Stomach smooth muscle (tissue), 2 donors: Measurements from ENCODE around the gene L3MBTL3.

Experiments used
- H3K27ac ChIP-seq: one replicate; pipeline ENCODE4 v1.7.0; 2013; ENCODE audit warnings: mild to moderate bottlenecking, low read length, inconsistent platforms
- H3K27me3 ChIP-seq, 2 donors: one replicate each; pipeline ENCODE4 v1.7.0; 2013; ENCODE audit warnings: low read length in 2 of 2; ENCODE audit not compliant: insufficient read depth in 2 of 2, control insufficient read depth in 1 of 2
- H3K36me3 ChIP-seq, 2 donors: one replicate each; pipeline ENCODE4 v1.7.0; 2013; ENCODE audit warnings: low read length in 2 of 2; ENCODE audit not compliant: control insufficient read depth in 2 of 2, insufficient read depth in 2 of 2
- H3K4me1 ChIP-seq: one replicate; pipeline ENCODE4 v1.7.0; 2013; ENCODE audit warnings: low read length; ENCODE audit not compliant: control insufficient read depth, insufficient read depth
- H3K4me3 ChIP-seq, 2 donors: one replicate each; pipeline ENCODE4 v1.7.0; 2013; ENCODE audit warnings: low read length in 2 of 2
- H3K9ac ChIP-seq, 2 donors: one replicate each; pipeline ENCODE4 v1.7.0; 2013; ENCODE audit warnings: low read length in 2 of 2, mild to moderate bottlenecking in 1 of 2
- H3K9me3 ChIP-seq, 2 donors: one replicate each; pipeline ENCODE4 v1.7.0; 2013; ENCODE audit warnings: low read length in 2 of 2; ENCODE audit not compliant: control insufficient read depth in 2 of 2
- donor health status: healthy.
- donor health status: Pancreatic carcinoma.

The L3MBTL3 gene

DNA sequence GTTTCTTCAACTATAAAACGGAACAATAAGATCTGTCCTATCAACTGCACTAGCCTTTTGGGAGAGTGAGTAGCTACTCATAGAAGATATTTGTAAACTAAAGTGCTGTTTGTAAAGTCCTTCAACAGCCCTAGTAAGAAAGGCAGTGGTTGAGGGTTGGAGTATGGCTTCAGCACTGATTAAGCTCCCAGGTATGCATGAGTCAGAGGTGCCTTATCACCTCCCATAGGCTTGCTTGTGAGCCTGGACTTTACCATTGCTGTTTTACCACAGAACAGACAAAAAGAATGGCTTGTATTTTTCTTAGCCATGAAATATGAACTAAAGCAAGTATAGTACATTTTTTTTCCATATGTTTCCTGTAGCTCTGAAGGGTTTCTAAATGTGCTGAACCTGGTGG, 160.3 kb downstream of the L3MBTL3 start:
- Histone ChIP-seq H3K4me1 (no peaks in the 10 kb centered on the region), H3K27ac (no peak overlapping the region), H3K27me3 (no peaks in the 10 kb centered on the region), H3K9me3 (no peaks in the 10 kb centered on the region), H3K4me3 (no peak overlapping the region), H3K36me3 (no peaks in the 10 kb centered on the region), H3K9ac (no peak overlapping the region)

DNA sequence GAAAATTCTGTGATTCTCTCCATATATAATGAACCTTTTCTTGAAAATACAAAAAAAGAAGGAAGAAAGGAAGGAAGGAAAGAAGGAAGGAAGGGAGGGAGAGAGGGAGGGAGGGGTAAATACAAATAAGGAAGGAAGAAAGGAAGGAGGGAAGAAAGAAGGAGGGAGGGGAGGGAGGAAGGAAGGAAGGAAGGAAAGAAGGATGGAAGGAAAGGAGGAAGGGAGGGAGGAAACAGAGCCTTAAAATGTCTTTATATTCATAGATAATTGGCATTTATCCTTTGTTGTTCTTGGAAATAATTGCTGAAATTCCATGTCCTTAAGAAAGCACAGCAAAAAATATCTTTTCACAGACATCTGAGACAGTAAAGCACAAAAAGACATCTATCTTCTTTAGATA, 164.1 kb downstream of the L3MBTL3 start:
- Histone ChIP-seq H3K4me3 (no peak overlapping the region), H3K9me3 (no peaks in the 10 kb centered on the region), H3K36me3 (no peaks in the 10 kb centered on the region), H3K4me1 (no peaks in the 10 kb centered on the region), H3K9ac (no peak overlapping the region), H3K27ac (no peak overlapping the region), H3K27me3 (no peaks in the 10 kb centered on the region)

DNA sequence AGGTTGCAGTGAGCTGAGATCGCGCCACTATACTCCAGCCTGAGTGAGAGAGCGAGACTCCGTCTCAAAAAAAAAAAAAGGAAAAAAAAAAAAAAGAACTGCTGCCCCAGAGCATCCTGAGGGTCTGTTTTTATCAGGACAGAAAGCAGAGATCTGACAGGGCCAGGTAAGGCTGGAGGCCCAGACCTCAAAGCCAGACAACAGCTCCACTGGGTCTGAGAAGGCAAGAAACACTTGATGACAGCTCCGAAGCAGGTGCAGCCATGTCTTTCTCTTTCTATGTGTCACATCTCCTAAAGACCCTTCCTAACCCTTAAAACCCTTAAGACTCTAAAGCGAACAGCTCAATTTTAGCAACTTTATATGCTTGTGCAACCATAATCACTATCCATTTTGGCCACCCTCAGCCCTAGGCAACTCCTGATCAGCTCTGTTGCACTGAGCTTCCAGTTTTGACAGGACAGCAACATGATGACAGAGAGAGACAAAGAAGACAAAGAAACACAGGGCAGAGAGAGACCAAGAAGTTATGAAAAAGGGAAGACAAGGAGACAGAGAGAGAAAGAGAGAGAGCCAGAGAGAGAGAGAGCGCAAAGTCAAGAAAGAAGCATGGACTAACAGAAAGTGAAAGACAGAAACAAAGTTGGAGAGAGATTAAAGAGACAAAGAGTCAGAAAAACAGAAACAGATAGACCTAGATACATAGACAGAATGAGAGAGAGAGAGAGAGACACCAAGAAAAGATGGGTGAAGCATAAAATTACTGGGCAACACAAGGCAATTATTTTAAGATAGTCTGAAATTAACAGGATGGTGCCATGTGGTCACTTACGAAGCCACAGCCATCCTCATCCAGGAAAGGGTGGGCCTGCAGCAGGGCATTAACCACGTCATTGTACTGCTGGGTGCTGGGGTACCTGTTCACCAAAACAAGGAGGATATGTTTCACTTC, 165.2 kb downstream of the L3MBTL3 start:
- no peak overlapping the region for H3K4me3 ChIP-seq
- H3K27me3 ChIP-seq: no peaks in the 10 kb centered on the region
- no peaks in the 10 kb centered on the region for H3K4me1 ChIP-seq
- H3K9me3 ChIP-seq: no peaks in the 10 kb centered on the region
- H3K9ac ChIP-seq: no peak overlapping the region
- no peak overlapping the region for H3K27ac ChIP-seq
- H3K36me3 ChIP-seq: no peaks in the 10 kb centered on the region

DNA sequence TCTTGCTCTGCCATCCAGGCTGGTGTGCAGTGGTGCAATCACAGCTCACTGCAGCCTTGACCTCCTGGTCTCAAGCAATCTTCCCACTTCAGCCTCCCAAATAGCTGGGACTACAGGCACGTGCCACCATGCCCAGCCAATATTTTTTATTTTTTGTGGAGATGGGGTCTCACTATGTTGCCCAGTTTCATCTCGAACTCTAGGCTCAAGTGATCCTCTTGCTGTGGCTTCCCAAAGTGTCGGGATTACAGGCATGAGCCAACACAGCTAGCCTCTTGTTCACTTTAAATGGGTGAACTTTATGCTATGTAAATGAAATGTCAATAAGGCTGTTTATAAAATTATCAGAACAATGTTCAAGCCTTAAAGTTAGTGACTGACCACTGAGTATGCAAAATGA, 167.3 kb downstream of the L3MBTL3 start:
- Histone ChIP-seq H3K4me3 (no peak overlapping the region), H3K27ac (no peak overlapping the region), H3K4me1 (no peaks in the 10 kb centered on the region), H3K9ac (no peak overlapping the region), H3K9me3 (no peaks in the 10 kb centered on the region), H3K27me3 (no peaks in the 10 kb centered on the region), H3K36me3 (no peaks in the 10 kb centered on the region)

DNA sequence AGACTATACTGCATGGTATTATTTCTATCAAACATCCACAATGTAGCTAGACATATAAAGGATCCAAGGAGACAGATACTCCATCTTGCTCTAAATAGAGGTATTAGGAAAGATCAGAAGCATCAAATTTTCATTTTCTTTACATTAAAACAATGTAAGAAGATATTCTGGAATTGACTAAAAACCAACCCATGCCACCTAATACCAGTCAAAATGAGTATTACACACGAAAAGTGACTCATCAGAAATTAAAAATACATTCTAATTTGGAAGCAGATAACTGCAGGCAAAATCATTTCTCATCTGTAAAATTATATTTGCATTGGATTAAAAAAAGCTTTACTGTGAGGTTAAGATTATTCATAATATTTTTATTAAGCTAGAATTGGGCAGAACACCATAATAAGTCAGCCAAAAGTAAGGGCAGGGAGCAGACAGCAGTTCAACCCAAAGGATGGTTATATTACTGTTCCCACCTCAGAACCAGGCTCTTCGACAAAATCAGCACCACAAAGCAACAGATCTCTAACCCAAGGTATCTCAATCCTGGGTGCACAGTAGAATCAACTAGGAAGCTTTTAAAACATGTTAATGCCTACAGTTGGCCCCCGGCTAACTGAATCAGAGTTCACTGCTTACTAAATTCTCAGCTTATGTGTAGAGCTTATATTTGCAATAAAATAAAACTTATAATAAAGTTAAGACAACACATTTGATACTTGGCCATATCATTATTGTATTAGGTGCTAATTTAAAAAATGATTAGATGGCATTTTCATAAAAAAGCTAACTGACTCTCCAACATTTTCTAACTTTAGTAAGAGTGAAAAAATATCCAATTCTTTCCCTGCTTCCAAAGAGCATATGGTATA, 169.2 kb downstream of the L3MBTL3 start:
- no peaks in the 10 kb centered on the region for H3K4me1 ChIP-seq
- no peak overlapping the region for H3K27ac ChIP-seq
- H3K4me3 ChIP-seq: no peak overlapping the region
- H3K36me3 ChIP-seq: no peaks in the 10 kb centered on the region
- H3K9ac ChIP-seq: no peak overlapping the region
- H3K27me3 ChIP-seq: no peaks in the 10 kb centered on the region
- H3K9me3 ChIP-seq: no peaks in the 10 kb centered on the region

DNA sequence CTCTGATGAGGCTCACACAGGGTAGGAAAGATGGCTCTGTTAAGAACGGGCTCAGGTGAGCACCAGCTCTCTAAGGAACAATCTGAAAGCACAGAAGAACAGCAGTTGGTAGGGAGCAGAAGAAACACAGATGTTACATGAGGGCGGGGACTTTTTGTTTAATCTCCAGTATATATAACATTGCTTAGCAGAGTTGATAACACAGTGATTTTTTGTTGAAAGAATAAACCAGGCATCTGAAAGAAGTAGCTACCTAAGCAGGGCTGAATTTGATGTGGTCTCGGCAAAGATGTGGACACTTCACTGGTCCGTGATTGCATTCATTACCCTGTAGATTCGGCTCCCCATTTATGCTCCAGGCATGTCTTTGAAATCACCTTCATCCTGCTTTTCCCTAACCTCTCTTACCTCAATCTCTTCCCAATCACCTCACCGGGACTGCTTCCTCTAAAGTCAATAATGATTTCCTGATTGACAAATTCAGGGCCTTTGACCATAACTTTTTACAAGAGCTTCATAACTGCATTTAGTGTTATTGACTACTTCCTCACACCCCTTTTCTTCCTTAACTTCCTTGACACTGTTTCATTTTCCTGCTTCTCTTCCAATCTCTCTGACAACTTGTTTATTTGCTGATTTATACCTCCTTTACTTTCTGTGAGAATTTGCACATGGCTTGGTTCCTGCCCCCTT, 170.0 kb downstream of the L3MBTL3 start:
- no peaks in the 10 kb centered on the region for H3K4me1 ChIP-seq
- no peaks in the 10 kb centered on the region for H3K36me3 ChIP-seq
- no peak overlapping the region for H3K27ac ChIP-seq
- H3K9me3 ChIP-seq: no peaks in the 10 kb centered on the region
- no peaks in the 10 kb centered on the region for H3K27me3 ChIP-seq
- H3K4me3 ChIP-seq: no peak overlapping the region
- H3K9ac ChIP-seq: no peak overlapping the region

DNA sequence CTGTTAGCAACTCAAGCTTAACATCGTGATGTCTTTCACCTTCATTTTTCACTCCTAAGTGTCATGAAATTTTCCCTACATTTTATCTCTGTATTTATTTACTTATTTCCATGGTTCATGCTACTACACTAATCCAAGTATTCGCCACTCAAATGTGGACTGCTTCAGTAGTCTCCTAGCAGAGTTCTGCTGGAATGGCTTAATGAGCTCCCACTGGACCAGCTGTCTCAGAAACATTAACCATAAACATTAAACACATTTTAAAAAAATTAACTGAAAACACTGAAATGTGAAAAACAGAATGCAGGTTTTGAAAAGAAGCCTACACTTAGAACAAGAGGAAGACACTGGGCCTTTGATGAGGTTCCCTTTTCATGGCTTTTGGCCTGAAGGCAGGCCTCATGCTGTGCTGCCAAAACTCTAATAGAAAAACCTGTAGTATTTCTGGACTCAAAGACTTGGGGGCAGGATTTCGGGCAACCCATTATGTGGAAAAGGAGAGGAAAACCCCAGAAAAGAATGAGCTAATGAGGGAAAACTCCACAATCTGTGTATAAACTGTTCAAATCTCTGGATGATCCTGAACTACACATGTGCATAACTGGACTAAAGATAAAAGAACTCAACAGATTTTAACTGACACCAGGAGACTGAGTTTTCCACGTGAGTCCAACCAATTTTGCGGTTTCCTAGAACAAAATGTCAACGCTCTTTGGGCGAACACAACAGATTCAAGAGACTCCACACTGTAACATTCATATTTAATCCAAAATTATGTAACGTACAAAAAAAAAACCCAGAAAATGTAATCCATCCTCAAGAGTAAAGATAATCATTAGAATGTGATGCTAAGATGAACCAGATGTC, 171.4 kb downstream of the L3MBTL3 start:
- H3K9me3 ChIP-seq: no peaks in the 10 kb centered on the region
- H3K27me3 ChIP-seq: no peaks in the 10 kb centered on the region
- H3K27ac ChIP-seq: no peak overlapping the region

More for the DNA sequence above, 171.4 kb downstream of the L3MBTL3 start:
- H3K4me3 ChIP-seq: no peak overlapping the region
- no peak overlapping the region for H3K9ac ChIP-seq
- H3K36me3 ChIP-seq: no peaks in the 10 kb centered on the region
- no peaks in the 10 kb centered on the region for H3K4me1 ChIP-seq
